Central memory CD4-positive, alpha-beta T cell (primary cell): Measurements from ENCODE around the gene SIGLEC15.

Experiments used
- DNase-seq: peaks from one replicate; pipeline ENCODE4 v3.0.0; 2022

The SIGLEC15 gene

GRCh38 chr18:45879681-45880655 is 54.5 kb downstream of the SIGLEC15 start:
- DNase-seq, result peak; percentile 55

- no peak for DNase-seq
These were observed 55.5 kb downstream of the SIGLEC15 start for GRCh38 chr18:45880876-45881558.

- DNase-seq, result no peak
These were observed 62.1 kb downstream of the SIGLEC15 start for GRCh38 chr18:45887585-45887984.

GRCh38 chr18:45889419-45890064 is 64.1 kb downstream of the SIGLEC15 start:
- no peak for DNase-seq

GRCh38 chr18:45890606-45891005 is 65.1 kb downstream of the SIGLEC15 start:
- no peak for DNase-seq

GRCh38 chr18:45891806-45892205 is 66.3 kb downstream of the SIGLEC15 start:
- DNase-seq, result no peak
